Adrenal gland (tissue), 12 donors: Measurements from ENCODE around the gene TNRC18. TPM values are rescaled to one million over a fixed set of nuclear protein-coding genes. Genes with fewer than 3 reads are reported as not detected.
A peak's percentile ranks its signal among the peaks of the same experiment; 100 is the strongest.

Experiments
- DNase-seq, 7 donors: peaks; one replicate each; pipeline ENCODE4 v3.0.0-alpha.2; 2019 to 2020
- H3K27ac ChIP-seq, 5 donors: fragments of 200-600 bp; sonication (generic) in 4 of 5; 1 replicate in 3 of 5; 2 replicates in 2 of 5; pipeline versions ENCODE4 v1.5.1 to v1.8.0; 2016 to 2020; ENCODE audit warnings: mild to moderate bottlenecking in 1 of 5
- H3K27me3 ChIP-seq: fragments of 200-600 bp; 2 replicates; pipeline ENCODE4 v1.8.0; 2021
- H3K36me3 ChIP-seq, 2 donors: fragments of 200-600 bp; replicated peaks in 1 of 2; 1 replicate in 1 of 2; 2 replicates in 1 of 2; pipeline versions ENCODE4 v1.5.1 to v1.8.0; 2018 to 2022
- H3K4me1 ChIP-seq, 2 donors: fragments of 200-600 bp; replicated peaks in 1 of 2; 1 replicate in 1 of 2; 2 replicates in 1 of 2; pipeline versions ENCODE4 v1.5.1 to v1.8.0; 2018 to 2021
- H3K4me3 ChIP-seq, 4 donors: fragments of 200-600 bp; sonication (generic) in 3 of 4; one replicate each; pipeline ENCODE4 v1.5.1; 2016 to 2018
- H3K9me3 ChIP-seq, 3 donors: fragments of 200-600 bp; sonication (generic) in 1 of 3; replicated peaks in 1 of 3; 1 replicate in 2 of 3; 2 replicates in 1 of 3; pipeline versions ENCODE4 v1.5.1 to v1.8.0; 2016 to 2021
- POLR2A ChIP-seq, 2 donors: fragments of 450-650 bp; IDR thresholded peaks; one replicate each; pipeline ENCODE4 v1.6.1; 2017; ENCODE audit warnings: antibody characterized with exemption in 2 of 2, mild to moderate bottlenecking in 2 of 2, moderate library complexity in 1 of 2
- WGBS, 4 donors: extraction: QIAGEN DNeasy Blood & Tissue Kit in 2 of 4; methylation state at CpG; one replicate each; pipeline versions ENCODE4 v1.1.5 to v1.1.7; 2013 to 2017; 5-methylcytosine and 5-hydroxymethylcytosine counted together
- intact Hi-C, 2 donors: fragments of 100-400 bp; cut with DNase I; formaldehyde crosslinking; loops; one replicate each; pipeline versions ENCODE4 v1.14.1 to v1.15.0; 2022 to 2023
- polyA plus RNA-seq, 3 donors: library from polyadenylated mRNA; stranded (reverse); fragments of 200-250 nt in 2 of 3; fragments of 350-450 nt in 1 of 3; fragmentation: Illumina TruSeq in 1 of 3; extraction: RNeasy Lipid Tissue Mini Kit (QIAGEN cat#74804) in 1 of 3; gene quantifications; one replicate each; pipeline ENCODE4 v1.2.3, GENCODE V29; 2013 to 2014
- total RNA-seq, 9 donors: library from RNA; depleted of rRNA in 4 of 9; stranded (reverse); fragments of >200 nt in 4 of 9; fragments of 120-200 nt in 1 of 9; fragmentation: NEBNext Ultra II Directional in 1 of 9; extraction: Animal tissue kit (Norgen Biotek cat#: 25700) in 1 of 9; gene quantifications; one replicate each; pipeline versions ENCODE4 v1.1.0 to v1.2.4, GENCODE V29; 2013 to 2023
- TF ChIP-seq, protein P1 (sequence below), 6 experiments: fragments of 450-650 bp in 4 of 6; fragments of 200-600 bp in 2 of 6; sonication (generic) in 1 of 6; IDR thresholded peaks; 1 replicate in 5 of 6; 2 replicates in 1 of 6; pipeline versions ENCODE4 v1.5.1 to v1.8.0; 2016 to 2021; ENCODE audit warnings: antibody characterized with exemption in 6 of 6, mild to moderate bottlenecking in 2 of 6, moderate library complexity in 1 of 6
- donor health status: healthy with polysubstance abuse.
- donor health status: Bipolar disorder and iron deficiency.
- donor health status: DM: yes; HTN: yes; CAD: no.
- donor health status: DM: no; HTN: no; CAD: no.
- donor health status: DM: no; HTN: no; CAD: no.
- donor health status: DM: yes; HTN: yes; CAD: no.

TNRC18 gene
- total and polyA plus RNA-seq, 12 donors = 8.9 to 120 (median 55.4) TPM

DNA sequence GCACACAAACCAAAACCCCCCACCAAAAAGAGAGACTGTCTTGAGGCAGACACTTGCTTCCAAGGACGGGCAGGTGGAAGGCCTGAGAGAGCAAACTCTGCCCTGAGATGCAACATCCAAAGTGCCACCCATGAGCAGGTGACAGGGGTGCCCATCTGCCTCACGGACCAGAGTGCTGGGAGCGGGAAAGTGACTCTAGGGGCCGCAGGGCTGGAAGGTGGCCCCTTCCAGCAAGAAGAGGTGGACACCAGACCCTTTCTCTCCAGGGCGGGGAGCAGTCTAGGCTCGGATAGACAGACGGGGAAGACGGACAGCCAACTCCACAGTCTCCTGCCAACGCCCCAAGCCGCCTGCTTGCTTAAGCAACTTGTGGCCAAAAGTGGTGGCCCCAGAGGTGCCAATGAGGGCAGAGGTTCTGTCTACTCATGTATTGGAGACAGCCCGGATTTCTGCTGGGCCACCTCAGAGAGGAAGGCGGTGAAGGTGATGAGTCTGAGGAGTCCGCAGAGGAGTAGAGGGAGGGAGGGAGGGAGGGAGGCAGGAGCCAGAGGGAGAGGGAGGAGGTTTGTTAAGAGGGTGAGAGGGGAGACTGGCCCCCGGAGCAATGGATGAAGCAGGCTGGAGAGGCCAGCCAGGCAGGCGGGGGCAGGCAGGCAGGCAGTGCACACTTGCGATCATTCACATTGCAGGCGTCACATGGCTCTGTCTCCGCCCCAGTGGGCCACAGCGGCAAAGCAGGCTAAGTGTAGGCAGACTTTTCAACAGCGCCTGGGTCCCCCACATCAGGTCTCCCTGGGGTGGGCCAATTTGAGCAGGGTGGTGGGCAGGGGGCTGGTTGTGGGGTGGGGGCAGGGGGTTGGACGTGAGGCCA is 75.3 kb downstream of the TNRC18 start:
- Histone ChIP-seq H3K27me3 (no peaks in the 10 kb centered on the region), H3K9me3 (peaks cover 0 to 9% (median 0%) of the 10 kb centered on the region in 3 donors), H3K4me1 (no peaks in the 10 kb centered on the region), H3K4me3 (no peak overlapping the region), H3K27ac (peak overlapping the region in 1 of 5 donors; percentile 5), H3K36me3 (peaks cover 0 to 59% of the 10 kb centered on the region in 2 donors)
- intact Hi-C loops = no loop called here
- no peak for DNase-seq
- TF ChIP-seq POLR2A (IDR thresholded peaks at IDR 0.05) = no peak
- TF ChIP-seq, protein P1, sequence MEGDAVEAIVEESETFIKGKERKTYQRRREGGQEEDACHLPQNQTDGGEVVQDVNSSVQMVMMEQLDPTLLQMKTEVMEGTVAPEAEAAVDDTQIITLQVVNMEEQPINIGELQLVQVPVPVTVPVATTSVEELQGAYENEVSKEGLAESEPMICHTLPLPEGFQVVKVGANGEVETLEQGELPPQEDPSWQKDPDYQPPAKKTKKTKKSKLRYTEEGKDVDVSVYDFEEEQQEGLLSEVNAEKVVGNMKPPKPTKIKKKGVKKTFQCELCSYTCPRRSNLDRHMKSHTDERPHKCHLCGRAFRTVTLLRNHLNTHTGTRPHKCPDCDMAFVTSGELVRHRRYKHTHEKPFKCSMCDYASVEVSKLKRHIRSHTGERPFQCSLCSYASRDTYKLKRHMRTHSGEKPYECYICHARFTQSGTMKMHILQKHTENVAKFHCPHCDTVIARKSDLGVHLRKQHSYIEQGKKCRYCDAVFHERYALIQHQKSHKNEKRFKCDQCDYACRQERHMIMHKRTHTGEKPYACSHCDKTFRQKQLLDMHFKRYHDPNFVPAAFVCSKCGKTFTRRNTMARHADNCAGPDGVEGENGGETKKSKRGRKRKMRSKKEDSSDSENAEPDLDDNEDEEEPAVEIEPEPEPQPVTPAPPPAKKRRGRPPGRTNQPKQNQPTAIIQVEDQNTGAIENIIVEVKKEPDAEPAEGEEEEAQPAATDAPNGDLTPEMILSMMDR (IDR thresholded peaks at IDR 0.05) = no peak
- 84 to 93% (median 90%) methylated on average over 7 to 21 of the region's 21 CpGs for WGBS, 4 donors

DNA sequence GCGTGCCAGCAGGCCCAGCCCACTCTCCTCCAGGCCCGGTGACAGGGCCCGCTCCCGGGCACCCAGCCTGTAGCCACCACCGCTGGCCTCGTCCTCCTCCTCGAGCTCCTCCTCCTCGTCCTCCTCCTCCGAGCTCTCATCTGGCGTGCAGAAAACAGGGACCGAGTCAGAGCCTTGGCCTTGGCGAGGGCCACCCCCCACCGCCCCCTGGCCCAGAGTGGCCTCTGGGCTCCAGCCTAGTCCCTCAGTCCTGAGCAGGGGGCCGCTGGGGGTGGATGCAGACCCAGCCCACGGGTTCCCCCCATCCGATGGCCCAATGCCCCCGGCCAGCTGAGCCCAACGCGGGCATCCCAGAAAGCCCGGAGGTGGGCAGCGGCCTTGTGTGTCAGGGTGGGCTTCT is 78.0 kb downstream of the TNRC18 start:
- Histone ChIP-seq H3K27me3 (no peaks in the 10 kb centered on the region), H3K27ac (no peak overlapping the region), H3K36me3 (peaks cover 0 to 62% of the 10 kb centered on the region in 2 donors), H3K4me3 (no peak overlapping the region), H3K9me3 (peaks cover 0 to 9% (median 0%) of the 10 kb centered on the region in 3 donors), H3K4me1 (no peaks in the 10 kb centered on the region)
- TF ChIP-seq, protein P1 (IDR thresholded peaks at IDR 0.05) = no peak
- no peak for TF ChIP-seq POLR2A (IDR thresholded peaks at IDR 0.05)
- WGBS, 4 donors = 96 to 100% (median 97%) methylated on average over 5 to 21 of the region's 21 CpGs
- intact Hi-C loops = no loop called here
- no peak for DNase-seq

DNA sequence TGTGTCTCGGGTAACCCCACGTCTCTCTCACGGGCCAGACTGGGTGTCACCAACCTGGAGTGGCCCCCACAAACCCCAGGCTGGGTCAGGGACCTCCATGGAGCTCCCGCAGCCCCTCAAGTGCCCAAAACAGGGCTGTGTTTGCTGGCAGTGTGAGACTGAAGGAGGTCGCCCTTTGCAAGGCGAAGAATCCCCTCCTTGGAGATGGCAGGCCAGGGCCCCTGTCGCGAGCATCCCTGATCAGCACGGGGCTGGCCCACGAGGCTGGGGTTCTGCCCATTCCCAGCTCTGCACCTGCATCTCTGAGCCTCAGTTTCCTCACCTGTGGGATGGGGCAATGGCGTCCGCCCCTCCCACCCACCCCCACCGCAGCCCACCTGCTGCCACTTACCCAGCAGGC is 78.5 kb downstream of the TNRC18 start:
- no peak for DNase-seq
- no peak overlapping the region for H3K4me3 ChIP-seq
- no peaks in the 10 kb centered on the region for H3K4me1 ChIP-seq
- 93 to 98% (median 95%) methylated on average over 3 to 13 of the region's 13 CpGs for WGBS, 4 donors
- H3K9me3 ChIP-seq = peaks cover 0 to 9% (median 0%) of the 10 kb centered on the region in 3 donors
- no peaks in the 10 kb centered on the region for H3K27me3 ChIP-seq
- peaks cover 0 to 62% of the 10 kb centered on the region in 2 donors for H3K36me3 ChIP-seq
- H3K27ac ChIP-seq = no peak overlapping the region
- TF ChIP-seq, protein P1 (IDR thresholded peaks at IDR 0.05) = no peak
- TF ChIP-seq POLR2A (IDR thresholded peaks at IDR 0.05) = no peak
- intact Hi-C loops = no loop called here

DNA sequence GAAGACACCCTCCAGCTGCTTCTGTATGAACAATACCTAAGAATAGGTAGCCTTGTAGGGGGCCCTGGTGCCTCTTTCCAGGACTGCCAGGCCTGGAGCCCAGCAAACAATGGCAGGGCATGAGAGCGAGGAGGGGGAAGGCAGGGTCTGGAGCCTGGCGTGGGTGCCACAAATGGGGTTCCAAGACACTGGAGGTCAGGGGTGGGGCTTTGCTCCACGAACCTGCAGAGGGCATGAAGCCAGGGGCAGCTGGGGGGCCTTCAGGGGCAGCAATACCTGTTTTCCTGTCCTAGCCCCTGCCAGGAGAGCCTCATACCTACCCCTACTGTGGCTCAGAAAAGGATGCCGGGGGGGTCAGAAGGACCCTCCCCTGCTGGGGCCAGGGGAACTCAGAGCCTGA is 79.3 kb downstream of the TNRC18 start:
- DNase-seq = no peak
- H3K36me3 ChIP-seq = peaks cover 0 to 67% of the 10 kb centered on the region in 2 donors
- no peaks in the 10 kb centered on the region for H3K4me1 ChIP-seq
- intact Hi-C loops = no loop called here
- H3K27ac ChIP-seq = no peak overlapping the region
- peaks cover 0 to 9% (median 0%) of the 10 kb centered on the region in 3 donors for H3K9me3 ChIP-seq
- 96 to 100% (median 99%) methylated on average over 3 to 4 of the region's 4 CpGs for WGBS, 4 donors
- H3K27me3 ChIP-seq = no peaks in the 10 kb centered on the region
- no peak overlapping the region for H3K4me3 ChIP-seq
- TF ChIP-seq POLR2A (IDR thresholded peaks at IDR 0.05) = no peak
- TF ChIP-seq, protein P1 (IDR thresholded peaks at IDR 0.05) = no peak
